ENCODE results near the gene OGFOD3.

The OGFOD3 gene

DNA sequence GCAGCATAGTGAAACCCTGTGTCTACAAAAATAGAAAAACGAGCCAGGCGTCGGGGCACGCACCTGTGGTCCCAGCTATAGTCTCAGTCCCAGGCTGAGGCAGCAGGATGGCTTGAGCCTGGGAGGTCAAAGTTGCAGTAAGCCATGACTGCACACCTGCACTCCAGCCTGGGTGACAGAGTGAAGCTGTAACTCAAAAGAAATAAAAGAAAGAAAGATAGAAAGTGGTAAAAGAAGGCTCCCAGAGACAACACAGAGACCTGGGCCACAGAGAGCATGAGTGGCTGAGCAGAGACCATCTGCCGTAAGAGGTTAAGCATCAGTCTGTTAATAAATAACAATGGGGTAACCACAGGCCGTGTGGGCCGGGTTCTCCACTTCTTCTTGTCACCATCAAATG, 15.5 kb downstream of the OGFOD3 start:
- TF ChIP-seq, protein P1, sequence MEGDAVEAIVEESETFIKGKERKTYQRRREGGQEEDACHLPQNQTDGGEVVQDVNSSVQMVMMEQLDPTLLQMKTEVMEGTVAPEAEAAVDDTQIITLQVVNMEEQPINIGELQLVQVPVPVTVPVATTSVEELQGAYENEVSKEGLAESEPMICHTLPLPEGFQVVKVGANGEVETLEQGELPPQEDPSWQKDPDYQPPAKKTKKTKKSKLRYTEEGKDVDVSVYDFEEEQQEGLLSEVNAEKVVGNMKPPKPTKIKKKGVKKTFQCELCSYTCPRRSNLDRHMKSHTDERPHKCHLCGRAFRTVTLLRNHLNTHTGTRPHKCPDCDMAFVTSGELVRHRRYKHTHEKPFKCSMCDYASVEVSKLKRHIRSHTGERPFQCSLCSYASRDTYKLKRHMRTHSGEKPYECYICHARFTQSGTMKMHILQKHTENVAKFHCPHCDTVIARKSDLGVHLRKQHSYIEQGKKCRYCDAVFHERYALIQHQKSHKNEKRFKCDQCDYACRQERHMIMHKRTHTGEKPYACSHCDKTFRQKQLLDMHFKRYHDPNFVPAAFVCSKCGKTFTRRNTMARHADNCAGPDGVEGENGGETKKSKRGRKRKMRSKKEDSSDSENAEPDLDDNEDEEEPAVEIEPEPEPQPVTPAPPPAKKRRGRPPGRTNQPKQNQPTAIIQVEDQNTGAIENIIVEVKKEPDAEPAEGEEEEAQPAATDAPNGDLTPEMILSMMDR (IDR thresholded peaks at IDR 0.05; ENCODE audit: low read depth, low read length), result no peak
- no peak for TF ChIP-seq EZH2phosphoT487 (IDR thresholded peaks at IDR 0.05; ENCODE audit: low read depth)
- Histone ChIP-seq H3K9me3 (ENCODE audit: insufficient read depth, low read length) (no peaks in the 10 kb centered on the region), H2AFZ (ENCODE audit: low read depth, low read length) (no peak overlapping the region), H3K27me3 (ENCODE audit: low read depth, low read length) (no peaks in the 10 kb centered on the region), H3K27ac (ENCODE audit: low read length) (peak overlapping the region; percentile 38), H3K4me1 (ENCODE audit: low read length) (peaks cover 23% of the 10 kb centered on the region), H3K36me3 (replicated peaks; ENCODE audit: low read depth, low read length) (peaks cover 11% of the 10 kb centered on the region), H3K9ac (ENCODE audit: low read length) (no peak overlapping the region), H4K20me1 (ENCODE audit: insufficient read depth, low read length) (no peaks in the 10 kb centered on the region), H3K4me2 (ENCODE audit: low read length) (peak overlapping the region; percentile 38), H3K4me3 (ENCODE audit: low read length) (peak overlapping the region; percentile 6; the same call in 1 of the 2 replicates), H3K79me2 (ENCODE audit: low read length) (no peaks in the 10 kb centered on the region)

DNA sequence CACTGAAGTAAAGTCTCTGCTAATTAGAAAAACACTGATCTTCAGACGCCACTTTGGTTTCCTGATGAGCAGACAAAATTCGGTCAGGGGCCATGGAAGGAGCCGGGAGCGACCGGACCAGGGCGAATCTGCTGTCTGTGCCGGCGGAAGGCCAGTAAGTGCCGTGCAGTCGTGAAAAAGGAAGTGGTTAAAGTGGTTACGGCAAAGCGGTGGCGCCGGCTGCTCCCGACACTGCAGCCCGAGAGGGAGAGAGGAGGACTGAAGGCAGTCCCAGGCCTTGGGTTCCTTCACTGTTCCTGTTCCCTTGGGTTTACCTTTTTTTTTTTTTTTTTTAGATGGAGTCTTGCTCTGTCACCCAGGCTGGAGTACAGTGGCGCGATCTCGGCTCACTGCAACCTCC, 17.6 kb downstream of the OGFOD3 start:
- Histone ChIP-seq H3K27ac (ENCODE audit: low read length) (no peak overlapping the region), H3K9me3 (ENCODE audit: insufficient read depth, low read length) (no peaks in the 10 kb centered on the region), H4K20me1 (ENCODE audit: insufficient read depth, low read length) (no peaks in the 10 kb centered on the region), H3K27me3 (ENCODE audit: low read depth, low read length) (no peaks in the 10 kb centered on the region), H3K36me3 (replicated peaks; ENCODE audit: low read depth, low read length) (peaks cover 11% of the 10 kb centered on the region), H3K4me1 (ENCODE audit: low read length) (peaks cover 22% of the 10 kb centered on the region), H3K4me3 (ENCODE audit: low read length) (peak overlapping the region; percentile 68), H3K4me2 (ENCODE audit: low read length) (peak overlapping the region; percentile 92), H3K79me2 (ENCODE audit: low read length) (no peaks in the 10 kb centered on the region), H3K9ac (ENCODE audit: low read length) (peak overlapping the region; percentile 47), H2AFZ (ENCODE audit: low read depth, low read length) (peak overlapping the region; percentile 42; the same call in 1 of the 2 replicates)
- TF ChIP-seq, protein P1 (IDR thresholded peaks at IDR 0.05; ENCODE audit: low read depth, low read length), result no peak
- TF ChIP-seq EZH2phosphoT487 (IDR thresholded peaks at IDR 0.05; ENCODE audit: low read depth), result no peak

DNA sequence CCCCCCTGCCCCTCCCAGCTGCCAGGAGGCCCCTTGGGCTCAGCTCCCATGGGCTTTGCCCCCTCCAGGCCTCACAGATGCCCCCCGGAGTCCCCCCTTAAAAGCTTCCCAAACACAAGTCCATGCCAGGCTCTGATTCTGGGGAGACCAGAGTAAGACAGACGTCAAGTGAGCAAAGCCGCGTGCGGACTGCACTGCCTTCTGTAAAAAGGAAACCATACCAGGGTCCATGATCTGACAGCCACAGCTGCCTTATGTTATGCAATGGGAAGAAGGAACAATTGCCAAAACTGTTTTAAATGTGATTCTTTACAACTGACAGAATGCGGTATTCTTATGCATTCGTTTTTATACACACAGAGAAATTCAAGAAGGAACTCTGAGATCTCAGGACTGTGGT, 18.2 kb downstream of the OGFOD3 start:
- Histone ChIP-seq H3K4me2 (ENCODE audit: low read length) (no peak overlapping the region), H3K9ac (ENCODE audit: low read length) (no peak overlapping the region), H3K4me3 (ENCODE audit: low read length) (no peak overlapping the region), H3K36me3 (replicated peaks; ENCODE audit: low read depth, low read length) (peaks cover 11% of the 10 kb centered on the region), H3K27me3 (ENCODE audit: low read depth, low read length) (no peaks in the 10 kb centered on the region), H3K9me3 (ENCODE audit: insufficient read depth, low read length) (no peaks in the 10 kb centered on the region), H2AFZ (ENCODE audit: low read depth, low read length) (no peak overlapping the region), H4K20me1 (ENCODE audit: insufficient read depth, low read length) (no peaks in the 10 kb centered on the region), H3K79me2 (ENCODE audit: low read length) (no peaks in the 10 kb centered on the region), H3K4me1 (ENCODE audit: low read length) (peaks cover 22% of the 10 kb centered on the region), H3K27ac (ENCODE audit: low read length) (no peak overlapping the region)
- TF ChIP-seq, protein P1 (IDR thresholded peaks at IDR 0.05; ENCODE audit: low read depth, low read length), result no peak
- TF ChIP-seq EZH2phosphoT487 (IDR thresholded peaks at IDR 0.05; ENCODE audit: low read depth), result no peak

DNA sequence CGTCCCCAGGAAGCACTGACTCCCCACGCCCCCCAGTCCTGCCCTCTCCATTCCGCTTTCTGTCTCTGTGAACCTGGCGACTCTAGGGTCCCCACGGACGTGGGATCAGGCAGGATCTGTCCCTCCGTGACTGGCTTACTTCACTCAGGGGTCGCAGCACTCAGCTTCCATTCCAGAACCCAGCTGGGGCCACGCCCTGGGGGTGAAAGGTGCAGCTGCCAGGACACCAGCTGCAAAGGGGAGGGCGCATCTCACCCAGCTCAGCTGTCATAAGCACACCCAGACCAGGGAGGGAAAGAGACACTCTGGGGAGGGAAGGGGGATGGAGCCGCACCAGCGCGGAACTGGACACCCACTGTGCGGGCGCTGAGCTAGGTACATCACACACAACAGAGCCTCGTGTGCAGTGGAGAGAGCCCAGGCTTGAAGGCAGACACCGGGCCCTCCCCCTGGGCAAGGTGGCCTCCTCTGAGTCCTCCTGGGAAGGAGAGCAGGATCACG, 18.7 kb downstream of the OGFOD3 start:
- H2AFZ ChIP-seq (ENCODE audit: low read depth, low read length), result no peak overlapping the region
- no peaks in the 10 kb centered on the region for H3K27me3 ChIP-seq (ENCODE audit: low read depth, low read length)
- H3K79me2 ChIP-seq (ENCODE audit: low read length), result no peaks in the 10 kb centered on the region
- H3K9ac ChIP-seq (ENCODE audit: low read length), result no peak overlapping the region
- H3K27ac ChIP-seq (ENCODE audit: low read length), result no peak overlapping the region
- peaks cover 11% of the 10 kb centered on the region for H3K36me3 ChIP-seq (replicated peaks; ENCODE audit: low read depth, low read length)
- H3K4me2 ChIP-seq (ENCODE audit: low read length), result no peak overlapping the region
- no peaks in the 10 kb centered on the region for H3K9me3 ChIP-seq (ENCODE audit: insufficient read depth, low read length)
- H3K4me1 ChIP-seq (ENCODE audit: low read length), result peaks cover 22% of the 10 kb centered on the region
- no peak for TF ChIP-seq EZH2phosphoT487 (IDR thresholded peaks at IDR 0.05; ENCODE audit: low read depth)
- TF ChIP-seq, protein P1 (IDR thresholded peaks at IDR 0.05; ENCODE audit: low read depth, low read length), result no peak
- H4K20me1 ChIP-seq (ENCODE audit: insufficient read depth, low read length), result no peaks in the 10 kb centered on the region
- H3K4me3 ChIP-seq (ENCODE audit: low read length), result no peak overlapping the region
